GM19452 (cell line): ENCODE data around the gene PTEN.
"Not testable (repeated sequence)": the region's sequence is repeated elsewhere in the genome, so short reads cannot be mapped to it uniquely, and the experiment has no call there.

ENCODE experiments used
- ATAC-seq: cut with Tn5 transposase; IDR thresholded peaks from one replicate; pipeline ENCODE4 v1.9.1; 2021; ENCODE audit not compliant: unreplicated experiment

PTEN gene

GRCh38 chr10:87863053-87863943 lies at the start of gene PTEN, which contains the start of gene KLLN:
PTEN (plus strand) TSS chr10:87863625; CDS start chr10:87864470, 845 bp downstream.
KLLN (minus strand) TSS chr10:87863533; CDS start chr10:87862487, 1,046 bp downstream.
- peak; percentile 38 for ATAC-seq

GRCh38 chr10:87816163-87816897 lies 47.1 kb upstream of the PTEN start:
- ATAC-seq = no peak

- ATAC-seq = no peak
Measured at GRCh38 chr10:87816898-87817608, 46.4 kb upstream of the PTEN start.

- ATAC-seq = peak; percentile 72
Measured at GRCh38 chr10:87817609-87818504, 45.6 kb upstream of the PTEN start, which contains the start of gene ATAD1. ATAD1 (minus strand) TSS chr10:87818226; CDS start chr10:87814599, 3,627 bp downstream.

- peak; percentile 46 for ATAC-seq
Measured at GRCh38 chr10:87818505-87819288, 44.7 kb upstream of the PTEN start.

- no peak for ATAC-seq
Measured at GRCh38 chr10:87819289-87819585, 44.2 kb upstream of the PTEN start.

GRCh38 chr10:87826653-87827052 lies 36.8 kb upstream of the PTEN start:
- no peak for ATAC-seq

GRCh38 chr10:87827681-87828080 lies 35.7 kb upstream of the PTEN start:
- ATAC-seq = no peak

- not testable (repeated sequence) for ATAC-seq
Measured at GRCh38 chr10:87829051-87829450, 34.4 kb upstream of the PTEN start.

- ATAC-seq = no peak
Measured at GRCh38 chr10:87829986-87830729, 33.3 kb upstream of the PTEN start.

GRCh38 chr10:87836098-87836497 lies 27.3 kb upstream of the PTEN start:
- no peak for ATAC-seq

- ATAC-seq = no peak
Measured at GRCh38 chr10:87837445-87837844, 26.0 kb upstream of the PTEN start.

- ATAC-seq = no peak
Measured at GRCh38 chr10:87838650-87839049, 24.8 kb upstream of the PTEN start.

GRCh38 chr10:87841186-87841585 lies 22.2 kb upstream of the PTEN start:
- ATAC-seq = no peak

- no peak for ATAC-seq
Measured at GRCh38 chr10:87842220-87842641, 21.2 kb upstream of the PTEN start.

GRCh38 chr10:87842776-87843497 lies 20.5 kb upstream of the PTEN start:
- ATAC-seq = no peak

GRCh38 chr10:87843714-87844113 lies 19.7 kb upstream of the PTEN start:
- no peak for ATAC-seq
